Lower lobe of right lung (tissue), 2 donors: ENCODE results near the gene MRPL11. TPM values are rescaled to one million over a fixed set of nuclear protein-coding genes. Genes with fewer than 3 reads are reported as not detected.
A peak's percentile ranks its signal among the peaks of the same experiment; 100 is the strongest.
"Not testable (repeated sequence)": the region's sequence is repeated elsewhere in the genome, so short reads cannot be mapped to it uniquely, and the experiment has no call there.

Experiments
- ATAC-seq, 2 donors: fragments of 200-7000 bp; cut with Tn5 transposase; one replicate each; pipeline ENCODE4 v1.9.1; 2020 to 2022; ENCODE audit warnings: mild to moderate bottlenecking in 2 of 2, moderate library complexity in 2 of 2
- DNase-seq: peaks from one replicate; pipeline ENCODE4 v3.0.0-alpha.2; 2020
- H3K27ac ChIP-seq: fragments of 200-600 bp; one replicate; pipeline ENCODE4 v1.8.0; 2022
- H3K27me3 ChIP-seq: fragments of 200-600 bp; one replicate; pipeline ENCODE4 v1.8.0; 2022; ENCODE audit warnings: low read depth
- H3K36me3 ChIP-seq: fragments of 200-600 bp; one replicate; pipeline ENCODE4 v1.8.0; 2022; ENCODE audit warnings: mild to moderate bottlenecking
- H3K4me1 ChIP-seq: fragments of 200-600 bp; one replicate; pipeline ENCODE4 v1.8.0; 2022
- H3K4me3 ChIP-seq: fragments of 200-600 bp; one replicate; pipeline ENCODE4 v1.8.0; 2022; ENCODE audit warnings: mild to moderate bottlenecking
- H3K9me3 ChIP-seq: fragments of 200-600 bp; one replicate; pipeline ENCODE4 v1.8.0; 2022
- intact Hi-C: fragments of 100-400 bp; cut with DNase I; formaldehyde crosslinking; loops from one replicate; pipeline ENCODE4 v1.11.0; 2022
- total RNA-seq: library from RNA; stranded (reverse); fragmentation: NEBNext Ultra II Directional; extraction: Animal tissue kit (Norgen Biotek cat#: 25700); gene quantifications from one replicate; pipeline ENCODE4 v1.2.1, GENCODE V29; 2021
- TF ChIP-seq, protein P1 (sequence below): fragments of 200-600 bp; IDR thresholded peaks from one replicate; pipeline ENCODE4 v1.8.0; 2022; ENCODE audit warnings: antibody characterized with exemption, mild to moderate bottlenecking
- donor health status: DM: no; HTN: yes; CAD: no; lungs with severe emphysema.

MRPL11 gene
- total RNA-seq, 1 donor from 2014 or later: 32.7 TPM

DNA sequence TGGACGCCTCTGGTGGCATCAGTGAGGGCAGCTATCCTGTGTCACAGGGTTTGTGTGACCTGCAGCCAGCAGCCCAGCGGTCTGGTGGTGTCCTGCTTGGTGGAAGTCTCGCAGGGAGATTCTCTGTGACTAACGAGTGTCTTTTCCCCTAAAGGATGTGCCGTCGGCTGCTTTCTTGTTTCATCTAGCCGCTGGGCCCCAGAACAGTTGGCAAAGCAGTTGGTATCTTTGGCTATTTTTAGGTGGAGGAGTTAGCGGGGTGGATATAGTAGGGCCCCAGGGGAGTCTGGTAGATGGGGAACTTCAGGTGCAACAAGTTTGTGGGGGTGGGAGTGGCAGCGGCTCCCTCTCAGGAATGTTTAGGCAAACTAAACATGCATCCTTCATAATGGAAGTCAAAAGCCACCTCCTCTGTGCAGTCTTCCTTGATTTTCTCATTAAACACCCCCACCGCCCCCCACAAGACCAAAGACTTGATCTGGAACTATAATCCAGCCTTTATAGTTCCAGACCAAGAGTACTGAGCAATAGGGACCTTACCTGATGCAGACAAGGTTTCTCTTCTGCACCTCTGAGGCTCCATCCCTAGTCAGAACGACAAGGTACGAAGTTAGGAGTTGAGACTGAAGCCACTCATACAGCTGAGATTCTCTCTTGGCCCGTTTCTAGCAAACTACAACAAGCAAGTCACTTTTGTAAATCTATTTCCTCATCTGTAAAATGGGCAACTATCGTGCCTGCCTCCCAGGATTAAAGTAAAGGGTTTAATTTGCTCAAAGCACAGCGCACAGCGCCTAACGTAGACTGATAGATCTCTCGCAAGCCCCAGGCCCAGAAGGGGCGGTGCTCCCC is 27.0 kb upstream of the MRPL11 start:
- H3K27ac ChIP-seq: peak overlapping the region; percentile 44
- TF ChIP-seq, protein P1, sequence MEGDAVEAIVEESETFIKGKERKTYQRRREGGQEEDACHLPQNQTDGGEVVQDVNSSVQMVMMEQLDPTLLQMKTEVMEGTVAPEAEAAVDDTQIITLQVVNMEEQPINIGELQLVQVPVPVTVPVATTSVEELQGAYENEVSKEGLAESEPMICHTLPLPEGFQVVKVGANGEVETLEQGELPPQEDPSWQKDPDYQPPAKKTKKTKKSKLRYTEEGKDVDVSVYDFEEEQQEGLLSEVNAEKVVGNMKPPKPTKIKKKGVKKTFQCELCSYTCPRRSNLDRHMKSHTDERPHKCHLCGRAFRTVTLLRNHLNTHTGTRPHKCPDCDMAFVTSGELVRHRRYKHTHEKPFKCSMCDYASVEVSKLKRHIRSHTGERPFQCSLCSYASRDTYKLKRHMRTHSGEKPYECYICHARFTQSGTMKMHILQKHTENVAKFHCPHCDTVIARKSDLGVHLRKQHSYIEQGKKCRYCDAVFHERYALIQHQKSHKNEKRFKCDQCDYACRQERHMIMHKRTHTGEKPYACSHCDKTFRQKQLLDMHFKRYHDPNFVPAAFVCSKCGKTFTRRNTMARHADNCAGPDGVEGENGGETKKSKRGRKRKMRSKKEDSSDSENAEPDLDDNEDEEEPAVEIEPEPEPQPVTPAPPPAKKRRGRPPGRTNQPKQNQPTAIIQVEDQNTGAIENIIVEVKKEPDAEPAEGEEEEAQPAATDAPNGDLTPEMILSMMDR: no peak
- DNase-seq (no peak), ATAC-seq (no peak)
- peak overlapping the region; percentile 70 for H3K4me3 ChIP-seq
- peaks cover 3% of the 10 kb centered on the region for H3K36me3 ChIP-seq
- H3K9me3 ChIP-seq: no peaks in the 10 kb centered on the region
- intact Hi-C loops: no loop called here
- H3K4me1 ChIP-seq: peaks cover 25% of the 10 kb centered on the region
- H3K27me3 ChIP-seq: no peaks in the 10 kb centered on the region

DNA sequence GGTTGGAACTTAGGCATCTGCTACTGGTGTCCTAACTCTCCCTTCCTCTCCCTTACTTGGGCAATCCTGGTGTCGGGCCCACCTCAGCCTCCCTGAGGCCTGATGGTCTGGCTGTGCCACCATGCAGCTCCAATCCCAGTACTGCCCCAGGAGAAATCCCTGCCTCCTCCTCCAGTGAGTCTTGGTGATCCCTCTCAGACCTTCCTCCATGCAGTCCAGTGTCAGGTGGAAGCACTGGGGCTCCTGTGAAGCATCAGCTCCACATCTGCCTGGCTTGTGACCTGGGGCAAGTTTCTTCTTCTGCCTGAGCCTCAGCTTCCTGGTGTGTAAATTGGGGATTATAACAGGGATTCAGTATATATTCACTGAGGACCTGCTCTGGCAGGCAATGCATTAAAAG is 26.3 kb upstream of the MRPL11 start:
- Histone ChIP-seq H3K27ac (no peak overlapping the region), H3K36me3 (no peaks in the 10 kb centered on the region), H3K9me3 (no peaks in the 10 kb centered on the region), H3K4me1 (peaks cover 25% of the 10 kb centered on the region), H3K27me3 (no peaks in the 10 kb centered on the region), H3K4me3 (no peak overlapping the region)
- ATAC-seq (no peak), DNase-seq (no peak)
- intact Hi-C loops: no loop called here
- TF ChIP-seq, protein P1: no peak

DNA sequence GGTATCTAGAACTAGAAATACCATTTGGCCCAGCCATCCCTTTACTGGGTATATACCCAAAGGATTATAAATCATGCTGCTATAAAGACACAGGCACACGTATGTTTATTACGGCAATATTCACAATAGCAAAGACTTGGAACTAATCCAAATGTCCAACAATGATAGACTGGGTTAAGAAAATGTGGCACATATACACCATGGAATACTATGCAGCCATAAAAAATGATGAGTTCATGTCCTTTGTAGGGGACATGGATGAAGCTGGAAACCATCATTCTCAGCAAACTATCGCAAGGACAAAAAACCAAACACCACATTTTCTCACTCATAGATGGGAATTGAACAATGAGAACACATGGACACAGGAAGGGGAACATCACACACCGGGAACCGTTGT is 25.5 kb upstream of the MRPL11 start:
- H3K27ac ChIP-seq, H3K27me3 ChIP-seq, H3K9me3 ChIP-seq, intact Hi-C loops, H3K36me3 ChIP-seq, DNase-seq, H3K4me3 ChIP-seq, ATAC-seq: not testable (repeated sequence)
- peaks cover 25% of the 10 kb centered on the region for H3K4me1 ChIP-seq

DNA sequence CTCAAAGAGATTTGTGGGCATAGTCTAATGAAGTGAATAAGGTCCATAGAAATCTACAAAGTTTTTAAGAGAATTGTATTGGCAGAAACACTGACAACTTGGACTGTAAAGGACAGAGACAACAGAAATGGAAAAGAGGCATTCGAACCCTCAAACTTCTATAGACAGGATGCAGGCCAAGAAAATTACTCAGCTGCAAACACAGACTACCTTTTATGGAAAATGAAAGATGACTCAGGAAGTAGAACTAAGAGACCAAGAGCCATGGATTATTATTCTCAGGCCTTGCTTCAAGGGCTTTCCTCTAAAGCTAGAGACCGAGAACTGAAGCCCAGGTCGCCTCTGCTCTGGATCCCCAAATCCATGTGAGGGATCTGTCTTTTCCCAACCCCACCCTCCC is 24.3 kb upstream of the MRPL11 start:
- Histone ChIP-seq H3K36me3 (no peaks in the 10 kb centered on the region), H3K27ac (no peak overlapping the region), H3K4me1 (peaks cover 14% of the 10 kb centered on the region), H3K9me3 (no peaks in the 10 kb centered on the region), H3K27me3 (no peaks in the 10 kb centered on the region), H3K4me3 (no peak overlapping the region)
- intact Hi-C loops: no loop called here
- TF ChIP-seq, protein P1: no peak
- no peak for DNase-seq
- ATAC-seq: no peak

DNA sequence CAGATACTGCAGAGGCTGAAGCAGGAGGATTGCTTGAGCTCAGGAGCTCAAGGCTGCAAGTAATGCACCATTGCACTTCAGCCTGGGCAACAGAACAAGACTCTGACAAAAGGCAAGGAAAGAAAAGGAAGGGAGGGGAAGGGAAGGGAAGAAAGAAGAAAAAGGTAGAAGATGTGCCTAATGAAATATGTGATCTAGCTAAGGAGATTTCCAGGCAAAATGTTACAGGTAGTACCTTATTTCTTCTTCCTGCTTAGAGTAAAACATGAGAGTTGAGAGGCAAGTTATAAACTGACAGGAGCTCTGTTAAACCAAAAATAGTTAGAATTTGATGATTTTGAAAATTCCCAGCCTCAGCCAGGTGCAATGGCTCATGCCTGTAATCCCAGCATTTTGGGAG is 23.4 kb upstream of the MRPL11 start:
- no peaks in the 10 kb centered on the region for H3K27me3 ChIP-seq
- peaks cover 7% of the 10 kb centered on the region for H3K4me1 ChIP-seq
- no peak for ATAC-seq
- no peak for DNase-seq
- H3K27ac ChIP-seq: no peak overlapping the region
- TF ChIP-seq, protein P1: no peak
- H3K9me3 ChIP-seq: no peaks in the 10 kb centered on the region
- no peaks in the 10 kb centered on the region for H3K36me3 ChIP-seq
- intact Hi-C loops: no loop called here
- H3K4me3 ChIP-seq: no peak overlapping the region

GRCh38 chr11:66459138-66459778 is 20.6 kb upstream of the MRPL11 start:
- H3K27ac ChIP-seq: no peak overlapping the region
- no peaks in the 10 kb centered on the region for H3K27me3 ChIP-seq
- no peak for ATAC-seq
- no peaks in the 10 kb centered on the region for H3K36me3 ChIP-seq
- no peaks in the 10 kb centered on the region for H3K9me3 ChIP-seq
- no peak for DNase-seq
- TF ChIP-seq, protein P1: no peak
- intact Hi-C loops: no loop called here
- no peaks in the 10 kb centered on the region for H3K4me1 ChIP-seq
- no peak overlapping the region for H3K4me3 ChIP-seq
